Inferior parietal cortex (tissue), 1 donor: Measurements from ENCODE around the gene PRDM16.
"Not testable (repeated sequence)": the region's sequence is repeated elsewhere in the genome, so short reads cannot be mapped to it uniquely, and the experiment has no call there.

Source experiments
- DNase-seq: peaks from one replicate; pipeline ENCODE4 v3.0.0-alpha.2; 2016; ENCODE audit errors: extremely low spot score

The PRDM16 gene

GRCh38 chr1:3278416-3279181, 209.6 kb downstream of the PRDM16 start:
- DNase-seq, result no peak

DNA sequence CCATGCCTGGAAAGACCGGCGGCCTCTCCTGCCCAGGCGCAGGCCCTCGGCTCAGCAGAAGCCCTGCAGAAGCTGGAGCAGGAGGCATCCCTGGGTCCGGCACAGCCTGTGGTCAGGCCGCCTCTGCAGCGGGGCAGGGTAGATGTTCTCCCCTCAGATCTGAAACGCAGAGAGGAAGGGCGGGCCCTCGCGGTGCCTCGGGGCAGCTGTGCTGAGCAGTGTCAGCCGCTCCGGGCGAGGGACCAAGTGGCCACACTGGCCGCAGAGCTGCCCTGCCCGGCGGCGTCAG, 210.1 kb downstream of the PRDM16 start:
- no peak for DNase-seq

DNA sequence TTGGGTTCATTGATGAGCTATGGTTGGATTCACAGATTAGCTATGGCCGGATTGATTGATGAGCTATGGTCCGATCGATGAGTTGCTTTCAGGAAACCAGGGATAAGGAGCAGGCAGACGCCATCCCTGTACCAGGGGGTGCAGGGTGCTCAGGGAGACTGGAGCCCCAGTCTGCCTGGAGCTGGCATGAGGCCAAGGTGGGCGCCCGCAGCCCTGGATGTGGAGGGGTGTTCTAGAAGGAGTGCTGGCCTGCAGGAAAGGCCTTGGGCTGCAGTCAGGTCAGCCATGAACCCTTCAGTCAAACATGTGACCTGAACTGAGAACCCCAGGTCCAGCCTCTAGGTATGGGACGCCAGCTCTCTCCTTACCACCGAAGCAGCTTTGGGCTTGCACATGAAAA, 212.7 kb downstream of the PRDM16 start:
- no peak for DNase-seq

DNA sequence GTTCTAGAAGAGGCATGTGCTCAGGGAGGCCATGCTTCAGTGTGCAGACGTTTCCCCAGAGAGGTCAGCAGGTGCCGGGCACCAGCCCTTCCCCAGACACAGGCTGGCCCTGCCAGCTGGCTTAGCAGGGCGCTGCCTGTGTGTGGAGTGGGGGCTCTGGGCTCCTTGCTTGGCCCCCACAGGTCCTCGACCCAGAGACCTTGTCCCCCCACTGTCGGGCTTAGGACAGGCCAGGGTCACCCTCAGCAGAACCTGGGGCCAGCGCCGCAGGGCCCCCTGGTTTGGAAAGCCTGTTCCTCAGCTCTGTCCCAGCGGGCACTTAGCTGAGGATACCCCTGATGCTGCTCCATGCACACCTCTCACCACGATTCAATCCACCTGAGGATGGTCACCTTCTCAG, 213.2 kb downstream of the PRDM16 start:
- no peak for DNase-seq

GRCh38 chr1:3282656-3283430, 213.8 kb downstream of the PRDM16 start:
- no peak for DNase-seq

- peak; percentile 29 for DNase-seq
Observed at GRCh38 chr1:3283849-3284248, 214.8 kb downstream of the PRDM16 start.

DNA sequence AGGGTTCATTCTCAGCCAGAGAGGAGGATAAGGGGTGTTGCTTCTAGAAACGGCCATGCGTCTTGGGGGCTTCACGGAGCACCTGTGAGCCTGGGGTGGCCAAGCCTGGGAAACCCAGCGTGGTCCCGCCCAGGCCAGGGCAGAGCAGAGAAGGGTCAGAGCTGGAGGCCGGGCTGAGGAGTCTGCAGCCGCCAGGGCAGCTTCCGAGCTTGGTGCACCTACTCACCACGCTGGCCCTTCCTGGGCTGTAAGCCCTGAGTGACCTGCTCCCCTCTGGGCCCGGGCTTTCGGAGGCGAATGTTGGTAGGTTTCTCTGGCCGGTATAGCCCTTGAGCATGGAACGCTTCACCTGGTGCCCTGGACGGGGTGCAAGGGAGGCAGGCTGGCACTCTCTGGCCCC, 215.7 kb downstream of the PRDM16 start:
- no peak for DNase-seq

DNA sequence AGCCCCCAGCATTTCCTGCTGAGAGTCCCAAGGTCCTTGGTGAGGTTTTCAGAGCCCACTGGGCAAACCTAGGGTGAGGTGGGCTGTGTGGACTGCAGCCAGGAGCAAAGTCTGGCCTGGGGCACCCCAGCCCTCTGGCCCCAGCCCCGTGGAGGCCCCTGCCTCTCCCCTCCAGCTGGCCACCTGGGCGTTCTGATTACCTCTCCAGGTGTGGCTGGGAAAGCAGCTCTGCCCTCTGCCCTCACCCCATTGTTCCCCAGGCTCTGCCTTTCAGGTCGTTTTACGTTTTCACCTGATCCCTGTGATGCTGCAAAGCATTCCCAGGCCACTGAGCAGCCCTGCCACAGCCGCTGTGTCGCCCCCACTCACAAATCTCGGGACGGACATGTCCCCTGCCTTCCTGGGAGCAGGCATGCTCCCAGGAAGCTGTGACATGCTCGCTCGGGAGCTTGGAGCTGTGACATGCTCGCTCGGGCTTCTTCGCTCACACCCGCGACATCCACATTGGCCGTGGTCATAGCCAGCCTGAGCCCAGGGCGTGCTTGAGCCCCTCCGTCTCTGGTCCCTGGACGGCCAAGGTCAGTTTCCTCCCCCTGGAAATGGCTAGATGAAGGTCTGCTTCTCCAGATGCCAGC, 216.2 kb downstream of the PRDM16 start:
- DNase-seq, result no peak

DNA sequence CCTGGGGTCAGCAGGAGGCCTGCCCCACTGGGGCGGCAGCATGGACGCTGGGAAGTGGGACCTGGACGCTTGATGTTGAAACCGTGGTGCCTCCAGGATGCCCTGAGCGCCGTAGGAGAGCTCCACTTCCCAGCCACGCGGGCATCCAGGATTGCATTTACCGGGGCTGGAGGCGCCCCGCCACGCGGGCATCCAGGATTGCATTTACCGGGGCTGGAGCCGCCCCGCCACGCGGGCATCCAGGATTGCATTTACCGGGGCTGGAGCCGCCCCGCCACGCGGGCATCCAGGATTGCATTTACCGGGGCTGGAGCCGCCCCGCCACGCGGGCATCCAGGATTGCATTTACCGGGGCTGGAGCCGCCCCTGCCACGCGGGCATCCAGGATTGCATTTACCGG, 218.1 kb downstream of the PRDM16 start:
- not testable (repeated sequence) for DNase-seq

GRCh38 chr1:3287656-3288160, 218.7 kb downstream of the PRDM16 start:
- no peak for DNase-seq

DNA sequence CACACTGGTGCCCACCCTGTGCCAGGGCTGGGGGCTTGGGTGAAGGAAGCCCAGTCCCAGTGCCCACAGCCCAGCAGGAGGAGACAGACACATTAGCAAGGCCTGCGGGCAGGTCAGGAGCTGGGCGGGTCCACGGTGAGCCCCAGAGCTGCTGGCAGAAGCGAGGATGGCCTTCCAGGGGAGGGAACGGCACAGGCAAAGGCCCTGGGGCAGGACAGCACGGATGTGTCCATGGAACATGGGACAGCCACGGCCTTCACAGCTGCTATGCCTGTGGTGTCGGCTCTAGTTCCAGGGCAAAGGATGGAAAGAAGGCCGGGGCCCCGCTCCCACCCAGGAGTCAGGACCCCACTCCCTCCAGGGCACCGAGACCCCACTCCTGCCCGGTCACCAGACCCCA, 220.5 kb downstream of the PRDM16 start:
- no peak for DNase-seq

- no peak for DNase-seq
Observed at GRCh38 chr1:3290438-3290837, 221.4 kb downstream of the PRDM16 start.

- no peak for DNase-seq
Observed at GRCh38 chr1:3290915-3291314, 221.9 kb downstream of the PRDM16 start.

DNA sequence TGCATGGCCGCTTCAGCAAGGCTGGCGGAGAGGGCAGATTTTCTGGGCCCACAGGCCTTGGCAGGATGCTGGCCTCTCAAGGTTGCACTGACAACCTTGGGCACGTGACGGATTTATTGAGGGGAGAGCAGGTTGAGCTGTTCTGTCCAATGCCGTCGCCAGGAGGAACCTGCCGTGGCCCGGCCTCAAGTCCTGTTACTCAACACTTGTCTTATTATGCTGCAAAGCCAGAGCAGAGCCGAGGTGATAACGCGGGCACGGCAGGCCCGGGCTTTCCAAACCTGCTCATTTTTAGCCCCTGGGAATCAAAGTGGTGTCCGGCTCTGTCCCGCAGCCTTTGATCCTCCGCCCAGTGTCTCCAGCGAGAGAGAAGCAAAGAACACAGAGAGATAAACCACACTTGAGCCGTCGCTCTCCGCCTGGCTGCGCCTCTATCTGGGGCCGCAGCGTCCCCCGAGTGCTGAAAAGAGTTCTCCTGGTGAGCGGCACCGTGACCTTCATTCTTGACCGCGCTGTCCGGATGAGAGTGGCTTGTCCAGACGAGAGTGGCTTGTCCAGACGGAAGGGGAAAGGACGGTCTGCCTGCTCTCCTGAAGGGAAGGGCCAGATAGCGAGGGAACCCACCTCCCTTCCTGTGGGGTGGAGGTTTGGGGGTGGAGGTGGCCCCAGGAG, 223.2 kb downstream of the PRDM16 start:
- DNase-seq, result no peak

- no peak for DNase-seq
Observed at GRCh38 chr1:3292868-3293562, 224.0 kb downstream of the PRDM16 start.

DNA sequence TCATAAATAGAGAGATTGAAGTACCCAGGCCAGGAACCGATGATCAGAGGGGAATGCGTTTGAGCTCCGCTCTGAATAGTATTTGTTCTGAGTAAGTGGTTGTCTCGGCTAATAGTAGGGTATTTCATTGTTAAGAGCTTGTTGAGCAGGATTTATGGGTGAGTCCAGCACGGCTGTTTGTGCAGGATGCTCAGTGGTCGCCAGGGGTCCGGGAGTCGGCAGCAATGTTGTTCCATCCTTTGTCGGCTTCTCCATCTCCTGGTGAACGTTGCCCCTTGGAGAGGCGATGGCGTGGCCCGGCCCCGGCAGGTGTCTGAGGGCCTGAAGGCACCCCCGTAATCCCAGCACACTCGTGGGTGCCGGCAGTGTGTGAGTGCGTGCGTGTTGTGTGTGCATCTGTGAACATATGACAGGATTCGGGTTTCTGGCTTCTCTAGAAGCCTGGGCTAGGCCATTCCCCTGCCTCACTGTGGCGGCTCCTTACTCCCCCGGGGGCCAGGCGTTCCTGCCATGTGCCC, 224.6 kb downstream of the PRDM16 start:
- no peak for DNase-seq

GRCh38 chr1:3294450-3294849, 225.4 kb downstream of the PRDM16 start:
- DNase-seq, result no peak

- no peak for DNase-seq
Observed at GRCh38 chr1:3295846-3296245, 226.8 kb downstream of the PRDM16 start.

DNA sequence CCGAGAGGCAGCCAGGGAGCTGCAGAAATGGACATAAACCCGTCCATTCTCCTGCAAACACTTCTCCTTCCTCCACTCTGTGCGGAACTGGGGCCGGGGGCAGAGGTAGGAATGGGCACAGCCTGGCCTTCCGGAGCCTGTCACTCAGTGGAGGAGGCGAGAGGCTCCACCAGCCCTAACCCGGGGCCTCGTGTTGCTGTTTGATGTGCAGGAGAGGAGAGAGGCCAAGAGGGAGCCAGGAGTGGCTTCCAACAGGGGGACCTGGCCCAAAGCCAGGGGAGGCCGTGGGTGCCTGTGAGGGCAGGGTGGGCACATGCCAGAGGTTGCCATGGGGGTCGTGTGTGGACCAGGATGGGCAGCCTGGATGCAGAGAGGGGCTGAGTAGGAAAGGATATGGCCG, 227.3 kb downstream of the PRDM16 start:
- no peak for DNase-seq

DNA sequence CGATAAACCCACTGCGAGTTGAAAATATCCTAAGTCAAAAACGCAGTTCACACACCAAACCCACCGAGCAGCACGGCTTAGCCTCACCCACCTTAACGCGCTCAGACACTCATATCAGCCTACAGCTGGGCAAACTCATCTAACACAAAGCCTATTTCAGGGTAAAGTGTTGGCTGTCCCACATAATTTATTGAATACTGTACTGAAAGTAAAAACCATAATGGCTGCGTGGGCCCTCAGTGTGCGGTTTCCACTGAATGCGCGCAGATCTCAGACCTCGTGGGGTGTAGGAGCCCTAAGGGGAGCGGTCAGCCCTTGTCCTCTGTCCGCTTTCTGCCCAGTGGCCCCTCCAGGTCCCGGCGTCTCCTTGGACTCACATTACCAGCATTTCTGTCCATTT, 227.8 kb downstream of the PRDM16 start:
- no peak for DNase-seq

DNA sequence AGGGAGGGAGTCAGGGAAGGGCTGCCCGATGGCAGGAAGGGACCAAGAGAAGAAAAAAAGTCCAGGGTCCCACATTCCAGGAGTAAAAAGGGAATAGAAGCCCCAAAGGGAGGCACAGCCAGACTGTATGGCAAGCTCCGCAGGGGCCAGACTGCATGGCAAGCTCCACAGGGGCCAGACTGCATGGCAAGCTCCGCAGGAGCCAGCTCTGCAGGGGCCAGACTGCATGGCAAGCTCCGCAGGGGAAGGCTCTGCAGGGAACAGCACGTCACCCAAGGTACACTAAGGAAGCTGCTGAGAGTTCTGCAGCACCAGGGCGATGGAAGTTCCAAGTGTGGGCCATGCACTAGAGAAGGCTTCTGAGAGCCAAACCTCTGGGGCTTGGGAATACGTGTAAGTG, 228.8 kb downstream of the PRDM16 start:
- no peak for DNase-seq
